BLaER1 (cell line): ENCODE results near the gene BAHD1.

ENCODE experiments used
- H3K27ac ChIP-seq: shearing (Covaris generic); formaldehyde crosslinking; 2 replicates; pipeline ENCODE4 v1.8.1; 2022
- H3K27me3 ChIP-seq: shearing (Covaris generic); formaldehyde crosslinking; 2 replicates; pipeline ENCODE4 v1.8.1; 2022
- H3K36me3 ChIP-seq: shearing (Covaris generic); formaldehyde crosslinking; 2 replicates; pipeline ENCODE4 v1.8.1; 2022
- H3K4me1 ChIP-seq: shearing (Covaris generic); formaldehyde crosslinking; 2 replicates; pipeline ENCODE4 v1.8.1; 2022
- H3K4me2 ChIP-seq: shearing (Covaris generic); formaldehyde crosslinking; 2 replicates; pipeline ENCODE4 v1.8.1; 2022
- H3K4me3 ChIP-seq: shearing (Covaris generic); formaldehyde crosslinking; 2 replicates; pipeline ENCODE4 v1.8.1; 2022
- H3K9ac ChIP-seq: shearing (Covaris generic); formaldehyde crosslinking; 2 replicates; pipeline ENCODE4 v1.8.1; 2022
- H3K9me3 ChIP-seq: shearing (Covaris generic); formaldehyde crosslinking; 2 replicates; pipeline ENCODE4 v1.8.1; 2022
- H4K20me1 ChIP-seq: shearing (Covaris generic); formaldehyde crosslinking; 2 replicates; pipeline ENCODE4 v1.8.1; 2022
- Cebpa-rat ChIP-seq: shearing (Covaris generic); IDR thresholded peaks from 2 replicates; pipeline ENCODE4 v1.8.1; 2022

The BAHD1 gene

GRCh38 chr15:40465939-40466338, 25.2 kb downstream of the BAHD1 start:
- H3K4me3 ChIP-seq, result no peak overlapping the region
- H3K9ac ChIP-seq, result no peak overlapping the region
- no peaks in the 10 kb centered on the region for H3K9me3 ChIP-seq
- H4K20me1 ChIP-seq, result peaks cover 54% of the 10 kb centered on the region
- peaks cover 21% of the 10 kb centered on the region for H3K4me1 ChIP-seq
- H3K27ac ChIP-seq, result no peak overlapping the region
- peaks cover 77% of the 10 kb centered on the region for H3K36me3 ChIP-seq
- no peak for TF ChIP-seq Cebpa-rat
- H3K27me3 ChIP-seq, result no peaks in the 10 kb centered on the region
- no peak overlapping the region for H3K4me2 ChIP-seq

GRCh38 chr15:40466426-40467260, 25.9 kb downstream of the BAHD1 start:
- Histone ChIP-seq H4K20me1 (peaks cover 47% of the 10 kb centered on the region), H3K27ac (no peak overlapping the region)
- no peak for TF ChIP-seq Cebpa-rat

GRCh38 chr15:40467261-40467615, 26.5 kb downstream of the BAHD1 start:
- peaks cover 64% of the 10 kb centered on the region for H3K36me3 ChIP-seq
- no peak overlapping the region for H3K27ac ChIP-seq
- H3K4me1 ChIP-seq, result peaks cover 30% of the 10 kb centered on the region
- H3K4me2 ChIP-seq, result no peak overlapping the region
- no peak overlapping the region for H3K9ac ChIP-seq
- TF ChIP-seq Cebpa-rat, result no peak
- H3K9me3 ChIP-seq, result no peaks in the 10 kb centered on the region
- no peak overlapping the region for H3K4me3 ChIP-seq
- H3K27me3 ChIP-seq, result no peaks in the 10 kb centered on the region
- H4K20me1 ChIP-seq, result peaks cover 46% of the 10 kb centered on the region

More at GRCh38 chr15:40466426-40467260, 25.9 kb downstream of the BAHD1 start:
- peaks cover 70% of the 10 kb centered on the region for H3K36me3 ChIP-seq
- H3K9ac ChIP-seq, result no peak overlapping the region
- H3K27me3 ChIP-seq, result no peaks in the 10 kb centered on the region
- no peak overlapping the region for H3K4me2 ChIP-seq
- no peaks in the 10 kb centered on the region for H3K9me3 ChIP-seq
- H3K4me3 ChIP-seq, result no peak overlapping the region
- peaks cover 24% of the 10 kb centered on the region for H3K4me1 ChIP-seq

- TF ChIP-seq Cebpa-rat, result no peak
- H3K4me1 ChIP-seq, result peaks cover 40% of the 10 kb centered on the region
- no peak overlapping the region for H3K4me3 ChIP-seq
- H3K4me2 ChIP-seq, result no peak overlapping the region
- H4K20me1 ChIP-seq, result peaks cover 34% of the 10 kb centered on the region
- H3K27ac ChIP-seq, result 0 out of 2 replicates have a peak overlapping the region, but pooled peaks have one; percentile 23
- H3K9me3 ChIP-seq, result no peaks in the 10 kb centered on the region
- peaks cover 47% of the 10 kb centered on the region for H3K36me3 ChIP-seq
- H3K27me3 ChIP-seq, result no peaks in the 10 kb centered on the region
- H3K9ac ChIP-seq, result no peak overlapping the region
These were observed 28.2 kb downstream of the BAHD1 start for GRCh38 chr15:40468898-40469331.

GRCh38 chr15:40469776-40470390, 29.1 kb downstream of the BAHD1 start:
- Histone ChIP-seq H3K9me3 (no peaks in the 10 kb centered on the region), H3K27me3 (no peaks in the 10 kb centered on the region), H3K9ac (peak overlapping the region; percentile 65; the same call in 1 of the 2 replicates), H3K4me3 (no peak overlapping the region; the same call in 1 of the 2 replicates), H3K4me1 (peaks cover 50% of the 10 kb centered on the region), H3K4me2 (peak overlapping the region; percentile 99; the same call in 1 of the 2 replicates), H3K36me3 (peaks cover 38% of the 10 kb centered on the region), H3K27ac (no peak overlapping the region), H4K20me1 (peaks cover 25% of the 10 kb centered on the region)
- TF ChIP-seq Cebpa-rat, result no peak

- Histone ChIP-seq H3K4me1 (peaks cover 56% of the 10 kb centered on the region), H3K27ac (peak within 1 kb of the TSS; percentile 88), H4K20me1 (peaks cover 22% of the 10 kb centered on the region), H3K9ac (peak within 1 kb of the TSS; percentile 90), H3K4me3 (peak within 1 kb of the TSS; percentile 84), H3K36me3 (peaks cover 31% of the 10 kb centered on the region), H3K9me3 (no peaks in the 10 kb centered on the region), H3K27me3 (no peaks in the 10 kb centered on the region), H3K4me2 (peak within 1 kb of the TSS; percentile 99)
- no peak for TF ChIP-seq Cebpa-rat
These were observed 29.8 kb downstream of the BAHD1 start, which contains the start of gene CHST14 for GRCh38 chr15:40470423-40471104. CHST14 (plus strand) TSS chr15:40470984; CDS start chr15:40471214, 230 bp downstream.

- Histone ChIP-seq H3K4me1 (peaks cover 63% of the 10 kb centered on the region), H4K20me1 (peaks cover 22% of the 10 kb centered on the region), H3K4me2 (peak overlapping the region; percentile 99), H3K4me3 (peak overlapping the region; percentile 84), H3K36me3 (peaks cover 24% of the 10 kb centered on the region), H3K9me3 (no peaks in the 10 kb centered on the region), H3K27ac (peak overlapping the region; percentile 88), H3K27me3 (no peaks in the 10 kb centered on the region), H3K9ac (peak overlapping the region; percentile 90)
- TF ChIP-seq Cebpa-rat, result no peak
These were observed 30.5 kb downstream of the BAHD1 start for GRCh38 chr15:40471105-40471807.

- peaks cover 20% of the 10 kb centered on the region for H4K20me1 ChIP-seq
- H3K9ac ChIP-seq, result peak overlapping the region; percentile 90
- peak overlapping the region; percentile 88 for H3K27ac ChIP-seq
- peaks cover 19% of the 10 kb centered on the region for H3K36me3 ChIP-seq
- peaks cover 64% of the 10 kb centered on the region for H3K4me1 ChIP-seq
- peak overlapping the region; percentile 84 for H3K4me3 ChIP-seq
- peak overlapping the region; percentile 99 for H3K4me2 ChIP-seq
- H3K9me3 ChIP-seq, result no peaks in the 10 kb centered on the region
- H3K27me3 ChIP-seq, result no peaks in the 10 kb centered on the region
- no peak for TF ChIP-seq Cebpa-rat
These were observed 31.0 kb downstream of the BAHD1 start for GRCh38 chr15:40471808-40472150.

GRCh38 chr15:40472171-40472727, 31.5 kb downstream of the BAHD1 start:
- no peaks in the 10 kb centered on the region for H3K9me3 ChIP-seq
- no peak for TF ChIP-seq Cebpa-rat
- peaks cover 15% of the 10 kb centered on the region for H4K20me1 ChIP-seq
- H3K4me2 ChIP-seq, result peak overlapping the region; percentile 99
- H3K36me3 ChIP-seq, result peaks cover 14% of the 10 kb centered on the region
- peak overlapping the region; percentile 90; the same call in 1 of the 2 replicates for H3K9ac ChIP-seq
- no peaks in the 10 kb centered on the region for H3K27me3 ChIP-seq
- peaks cover 64% of the 10 kb centered on the region for H3K4me1 ChIP-seq
- H3K4me3 ChIP-seq, result peak overlapping the region; percentile 84
- H3K27ac ChIP-seq, result no peak overlapping the region
